ENCODE measurements around the gene NDUFS7. TPM values are rescaled to one million over a fixed set of nuclear protein-coding genes. Genes with fewer than 3 reads are reported as not detected.

NDUFS7 gene
- total RNA-seq, 2 donors from 2014 or later: 234 to 326 TPM

- H3K4me1 ChIP-seq: peaks cover 0 to 82% of the 10 kb centered on the region in 2 donors
These were observed 27.8 kb downstream of the NDUFS7 start for GRCh38 chr19:1411255-1412191.

DNA sequence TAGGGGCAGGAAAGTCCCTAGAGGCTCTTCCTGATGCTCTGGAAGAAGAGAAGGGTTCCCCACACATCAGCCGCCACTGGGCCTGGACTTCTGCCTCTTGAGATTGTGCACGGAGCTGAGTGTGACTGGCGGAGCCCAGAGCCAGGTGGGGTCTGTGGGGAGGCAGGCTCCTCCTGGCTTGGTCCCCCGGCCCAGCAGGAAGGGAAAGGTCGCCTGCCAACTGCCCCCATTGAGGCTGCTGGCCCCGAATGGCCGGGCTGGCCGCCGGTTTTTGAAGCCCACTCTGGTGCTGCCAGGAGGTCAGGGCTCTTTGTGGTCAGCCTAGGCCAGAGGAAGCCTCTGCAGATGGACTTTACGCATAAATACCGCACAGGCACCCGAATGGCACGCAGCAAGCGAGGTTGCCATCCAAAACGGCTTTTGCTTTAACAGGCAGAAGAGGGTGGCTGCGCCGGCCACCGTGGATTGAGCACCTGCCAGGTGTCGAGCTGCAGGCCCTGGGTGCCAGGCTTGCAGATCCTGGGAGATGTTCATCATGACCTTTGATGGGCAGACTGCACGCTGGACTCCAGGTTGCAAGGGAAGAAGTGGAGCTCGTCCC, 28.7 kb downstream of the NDUFS7 start:
- no peak for DNase-seq (ENCODE audit: low spot score)
- no peaks in the 10 kb centered on the region for H3K27me3 ChIP-seq
- peaks cover 0 to 87% of the 10 kb centered on the region in 2 donors for H3K4me1 ChIP-seq
- no peaks in the 10 kb centered on the region for H3K9me3 ChIP-seq
- no peak overlapping the region for H3K4me3 ChIP-seq
- TF ChIP-seq, protein P1, sequence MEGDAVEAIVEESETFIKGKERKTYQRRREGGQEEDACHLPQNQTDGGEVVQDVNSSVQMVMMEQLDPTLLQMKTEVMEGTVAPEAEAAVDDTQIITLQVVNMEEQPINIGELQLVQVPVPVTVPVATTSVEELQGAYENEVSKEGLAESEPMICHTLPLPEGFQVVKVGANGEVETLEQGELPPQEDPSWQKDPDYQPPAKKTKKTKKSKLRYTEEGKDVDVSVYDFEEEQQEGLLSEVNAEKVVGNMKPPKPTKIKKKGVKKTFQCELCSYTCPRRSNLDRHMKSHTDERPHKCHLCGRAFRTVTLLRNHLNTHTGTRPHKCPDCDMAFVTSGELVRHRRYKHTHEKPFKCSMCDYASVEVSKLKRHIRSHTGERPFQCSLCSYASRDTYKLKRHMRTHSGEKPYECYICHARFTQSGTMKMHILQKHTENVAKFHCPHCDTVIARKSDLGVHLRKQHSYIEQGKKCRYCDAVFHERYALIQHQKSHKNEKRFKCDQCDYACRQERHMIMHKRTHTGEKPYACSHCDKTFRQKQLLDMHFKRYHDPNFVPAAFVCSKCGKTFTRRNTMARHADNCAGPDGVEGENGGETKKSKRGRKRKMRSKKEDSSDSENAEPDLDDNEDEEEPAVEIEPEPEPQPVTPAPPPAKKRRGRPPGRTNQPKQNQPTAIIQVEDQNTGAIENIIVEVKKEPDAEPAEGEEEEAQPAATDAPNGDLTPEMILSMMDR (IDR thresholded peaks at IDR 0.05): no peak
- peaks cover 5% of the 10 kb centered on the region for H3K36me3 ChIP-seq
- H3K27ac ChIP-seq: peak overlapping the region; percentile 79 to 98

More at GRCh38 chr19:1411255-1412191, 27.8 kb downstream of the NDUFS7 start:
- peak; percentile 87 for DNase-seq (ENCODE audit: low spot score)
- Histone ChIP-seq H3K4me3 (no peak overlapping the region), H3K36me3 (peaks cover 5% of the 10 kb centered on the region), H3K27ac (peak overlapping the region; percentile 79 to 98), H3K9me3 (no peaks in the 10 kb centered on the region), H3K27me3 (no peaks in the 10 kb centered on the region)
- TF ChIP-seq, protein P1 (IDR thresholded peaks at IDR 0.05): no peak

GRCh38 chr19:1412995-1413800, 29.5 kb downstream of the NDUFS7 start:
- Histone ChIP-seq H3K9me3 (no peaks in the 10 kb centered on the region), H3K36me3 (peaks cover 5% of the 10 kb centered on the region), H3K27me3 (no peaks in the 10 kb centered on the region), H3K4me1 (peaks cover 0 to 95% of the 10 kb centered on the region in 2 donors), H3K4me3 (no peak overlapping the region), H3K27ac (peak overlapping the region; percentile 79 to 98)
- TF ChIP-seq, protein P1 (IDR thresholded peaks at IDR 0.05): no peak
- no peak for DNase-seq (ENCODE audit: low spot score)

DNA sequence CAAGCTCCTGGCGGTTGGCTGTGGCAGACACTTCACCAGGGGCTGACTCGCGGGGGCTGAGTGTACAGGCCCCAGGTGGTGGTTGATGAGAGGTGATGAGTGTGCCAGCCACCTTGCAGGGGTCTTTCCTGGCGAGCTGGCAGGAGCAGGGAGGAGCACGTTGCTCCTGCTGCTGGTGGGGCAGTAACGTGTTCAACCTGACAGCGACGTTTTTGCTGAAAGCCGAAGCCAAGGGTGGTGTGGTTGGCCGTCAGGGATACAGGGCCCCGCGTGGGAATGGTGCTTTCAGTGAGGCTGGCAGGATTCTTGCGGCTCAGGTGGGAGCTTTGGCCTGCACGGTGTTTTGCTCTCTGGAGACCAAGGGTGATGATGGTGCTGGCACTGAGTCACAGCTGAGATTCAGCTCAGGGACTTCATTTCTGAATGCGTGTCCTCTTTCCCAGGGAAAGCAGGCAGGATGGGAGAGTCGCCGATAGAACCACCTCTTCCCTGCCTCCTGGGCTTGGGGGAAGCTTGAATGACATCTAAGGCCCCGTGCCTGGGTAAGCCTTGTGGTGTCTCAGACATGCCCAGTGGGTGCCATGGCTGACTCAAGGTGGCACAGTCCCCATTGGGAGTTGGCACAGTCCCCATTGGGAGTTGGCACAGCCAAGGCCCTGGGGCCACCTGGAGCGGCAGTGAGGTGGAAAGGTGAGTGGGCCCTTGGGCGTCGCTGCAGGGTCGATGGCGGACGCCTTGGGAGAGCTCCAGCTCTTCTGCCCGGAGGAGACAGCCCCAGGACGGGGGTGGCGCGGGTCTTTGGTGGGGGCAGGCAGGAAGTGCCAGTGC, 32.5 kb downstream of the NDUFS7 start:
- no peaks in the 10 kb centered on the region for H3K9me3 ChIP-seq
- peaks cover 17% of the 10 kb centered on the region for H3K36me3 ChIP-seq
- H3K27ac ChIP-seq: peak overlapping the region; percentile 66 to 98
- no peaks in the 10 kb centered on the region for H3K27me3 ChIP-seq
- H3K4me3 ChIP-seq: peak overlapping the region in 1 of 2 donors; percentile 5
- TF ChIP-seq, protein P1 (IDR thresholded peaks at IDR 0.05): no peak
- DNase-seq (ENCODE audit: low spot score): no peak
- H3K4me1 ChIP-seq: peaks cover 0 to 80% of the 10 kb centered on the region in 2 donors

- no peak for DNase-seq (ENCODE audit: low spot score)
- Histone ChIP-seq H3K36me3 (peaks cover 26% of the 10 kb centered on the region), H3K27ac (peak overlapping the region in 1 of 2 donors; percentile 98), H3K27me3 (no peaks in the 10 kb centered on the region), H3K4me3 (no peak overlapping the region), H3K9me3 (no peaks in the 10 kb centered on the region), H3K4me1 (peaks cover 0 to 71% of the 10 kb centered on the region in 2 donors)
- TF ChIP-seq, protein P1 (IDR thresholded peaks at IDR 0.05): no peak
These were observed 33.4 kb downstream of the NDUFS7 start for GRCh38 chr19:1417145-1417544.

Measured in right atrium auricular region (tissue), 2 donors.